Measurements from ENCODE around the gene TAOK1.
"Not testable (repeated sequence)": the region's sequence is repeated elsewhere in the genome, so short reads cannot be mapped to it uniquely, and the experiment has no call there.

Gene TAOK1

GRCh38 chr17:29555840-29556239 is 165.7 kb downstream of the TAOK1 start:
- no peak for DNase-seq

DNA sequence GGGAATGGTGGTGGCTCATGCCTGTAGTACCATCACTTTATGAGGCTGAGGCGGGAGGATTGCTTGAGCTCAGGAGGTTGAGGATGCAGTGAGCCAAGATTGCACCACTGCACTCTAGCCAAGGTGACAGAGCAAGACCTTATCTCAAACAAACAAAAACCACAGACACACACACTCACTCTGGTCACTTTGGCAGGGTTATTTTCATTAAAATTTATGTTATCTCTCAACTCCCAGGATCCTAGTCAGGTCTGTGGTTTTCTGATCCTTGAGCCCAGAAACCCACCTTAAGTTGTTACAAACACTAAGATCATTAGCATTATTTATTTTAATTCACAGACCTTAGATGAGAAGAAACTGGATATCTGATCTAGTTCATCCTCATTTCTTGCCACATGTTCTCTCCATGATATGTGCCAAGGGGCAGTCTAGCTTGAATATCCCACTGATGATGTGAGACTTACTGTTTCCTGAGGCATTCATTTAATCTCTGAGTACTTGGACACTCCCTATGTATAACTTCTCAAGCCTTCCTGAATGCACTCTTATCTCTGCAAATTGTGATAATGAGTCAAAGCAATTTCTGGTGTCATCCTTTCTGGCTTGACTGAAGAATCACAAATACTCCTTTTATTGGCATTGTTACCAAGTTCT is 167.0 kb downstream of the TAOK1 start:
- no peak for DNase-seq

- peak; percentile 38 for DNase-seq
These were observed 167.6 kb downstream of the TAOK1 start for GRCh38 chr17:29557739-29558116.

DNA sequence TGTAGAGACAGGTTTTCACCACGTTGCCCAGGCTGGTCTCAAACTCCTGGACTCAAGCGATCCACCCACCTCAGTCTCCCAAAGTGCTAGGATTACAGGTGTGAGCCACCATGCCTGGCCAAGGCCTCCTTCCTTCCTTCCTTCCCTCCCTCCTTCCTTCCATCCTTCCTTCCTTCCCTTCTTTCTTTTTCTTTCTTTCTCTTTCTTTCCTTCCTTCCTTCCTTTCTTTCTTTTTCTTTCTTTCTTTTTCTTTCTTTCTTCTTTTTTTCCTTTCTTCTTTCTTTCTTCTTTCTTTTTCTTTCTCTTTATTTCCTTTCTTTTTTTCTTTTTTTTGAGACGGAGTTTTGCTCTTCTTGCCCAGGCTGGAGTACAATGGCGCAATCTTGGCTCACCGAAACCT is 168.0 kb downstream of the TAOK1 start:
- not testable (repeated sequence) for DNase-seq

DNA sequence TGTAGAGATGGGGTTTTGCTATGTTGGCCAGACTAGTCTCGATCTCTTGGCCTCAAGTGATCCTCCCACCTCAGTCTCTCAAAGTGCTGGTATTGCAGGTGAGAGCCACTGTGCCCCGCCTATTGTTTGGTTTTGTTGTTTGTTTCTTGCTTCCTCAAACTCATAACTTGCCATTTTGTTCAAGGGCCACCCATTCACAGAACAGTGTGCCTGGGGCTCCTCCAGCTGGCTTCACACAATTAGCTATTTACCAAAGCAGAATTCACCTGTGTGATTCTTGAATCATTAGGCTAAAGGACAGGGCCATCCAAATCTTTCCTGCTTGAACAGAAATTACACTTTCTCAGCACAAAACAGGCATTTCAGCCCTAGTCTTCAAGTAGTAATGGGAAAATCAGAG is 169.5 kb downstream of the TAOK1 start:
- DNase-seq: no peak

- DNase-seq: no peak
These were observed 170.2 kb downstream of the TAOK1 start for GRCh38 chr17:29560316-29560715.

- no peak for DNase-seq
These were observed 171.7 kb downstream of the TAOK1 start for GRCh38 chr17:29561554-29562517.

GRCh38 chr17:29562615-29563014 is 172.5 kb downstream of the TAOK1 start:
- no peak for DNase-seq

DNA sequence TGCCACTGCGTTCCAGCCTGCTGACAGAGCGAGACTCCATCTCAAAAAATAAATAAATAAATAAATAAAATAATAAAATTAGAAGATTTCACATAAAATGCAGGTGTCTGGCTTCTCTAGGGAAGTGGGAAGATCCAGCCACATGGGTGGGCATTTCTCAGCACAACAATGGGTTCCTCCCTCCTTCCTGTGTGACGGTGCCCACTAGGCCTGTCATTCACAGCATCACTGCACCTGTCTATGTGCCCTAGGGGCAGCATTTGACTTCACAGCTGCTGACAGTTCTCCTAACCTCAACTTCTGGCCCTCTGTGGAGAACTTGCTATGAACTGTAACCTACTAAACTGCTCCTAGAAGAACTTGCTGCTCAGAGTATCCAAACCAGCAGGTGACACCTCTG is 173.7 kb downstream of the TAOK1 start:
- no peak for DNase-seq

- DNase-seq: peak; percentile 72
These were observed 175.7 kb downstream of the TAOK1 start for GRCh38 chr17:29565643-29566472.

DNA sequence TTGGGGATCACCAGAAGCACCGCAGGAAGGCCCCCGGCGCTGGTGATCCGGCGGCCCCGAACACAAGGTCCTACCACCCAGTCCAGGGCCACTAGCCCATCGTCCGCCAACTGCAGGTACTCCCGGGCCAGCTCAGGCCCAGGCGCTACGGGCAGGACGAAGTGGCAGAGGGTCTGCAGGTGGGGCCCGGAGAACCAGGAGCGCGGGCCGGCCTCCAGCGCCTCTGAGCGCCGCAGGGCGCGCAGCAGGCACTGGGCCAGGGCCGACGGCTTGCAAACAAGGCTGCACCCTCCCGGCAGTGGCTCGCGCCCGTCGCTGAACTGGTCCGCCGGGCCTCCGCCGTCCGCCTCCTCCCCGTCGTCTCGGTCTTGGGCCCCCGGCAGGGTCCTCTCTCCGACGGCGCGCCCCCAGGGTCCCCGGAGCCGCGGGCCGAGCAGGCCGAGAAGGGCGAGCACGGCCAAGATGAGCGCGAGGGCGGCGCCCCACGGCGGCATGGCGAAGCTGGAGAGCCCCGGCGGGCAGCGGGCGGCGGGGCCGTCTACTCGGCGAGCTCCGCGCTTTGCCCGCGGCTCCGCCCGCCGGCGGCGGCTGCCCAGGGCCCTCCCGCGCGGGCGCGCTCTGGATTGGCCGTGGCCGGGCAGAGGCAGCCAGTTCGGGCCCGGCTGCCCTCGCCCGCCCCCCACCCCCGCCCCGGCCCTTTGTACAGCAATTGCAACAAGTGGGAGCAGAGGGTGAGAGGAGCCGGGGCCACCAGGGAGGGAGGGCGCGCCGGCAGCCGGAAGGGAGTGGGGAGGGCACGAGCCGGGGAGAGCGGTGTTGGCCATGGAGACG is 176.5 kb downstream of the TAOK1 start, which contains the start of gene ABHD15:
TSS of gene ABHD15 (minus strand) at position 565 of the 831 bp plus-strand sequence. CDS start at position 494, 71 bp downstream.
- DNase-seq: peak; percentile 76

GRCh38 chr17:29567304-29567553 is 177.1 kb downstream of the TAOK1 start:
- no peak for DNase-seq

DNA sequence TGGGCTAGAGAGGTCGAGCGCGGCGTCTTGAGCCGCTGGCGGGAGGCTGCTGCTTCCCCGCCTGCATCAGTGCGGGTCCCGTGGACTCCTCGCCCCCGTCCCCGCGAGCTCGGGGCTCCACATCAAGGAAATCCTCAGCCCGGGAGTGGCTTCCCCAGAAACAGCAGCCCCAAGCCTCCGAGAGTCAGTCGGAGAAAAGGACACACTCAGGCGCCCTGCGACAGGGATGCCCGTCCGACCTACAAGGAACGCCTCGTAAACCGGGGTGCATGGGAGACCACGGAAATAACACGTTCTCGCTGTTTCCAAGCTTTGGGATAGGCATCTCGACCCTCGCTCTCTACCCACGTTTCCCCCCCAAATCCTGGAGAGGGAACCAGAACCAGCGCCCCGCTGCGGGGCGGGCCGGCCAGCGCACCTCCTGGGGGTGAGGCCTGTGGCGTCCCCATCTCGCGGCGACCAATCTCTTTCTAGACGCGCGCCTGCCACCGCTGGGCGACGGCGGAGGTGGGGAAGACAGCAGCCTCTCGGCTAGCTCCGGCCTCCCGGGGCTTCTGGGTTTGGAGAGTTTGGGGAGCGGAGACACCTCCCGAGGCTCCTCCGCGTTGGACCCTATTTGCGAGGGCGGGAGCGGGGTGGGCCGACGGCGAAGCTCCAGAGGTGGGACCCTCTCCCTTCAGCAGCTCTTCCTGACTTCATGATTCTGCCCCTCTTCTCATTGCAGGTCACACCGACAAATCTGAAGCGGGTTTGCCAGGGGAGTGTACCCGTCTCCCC is 177.6 kb downstream of the TAOK1 start:
- DNase-seq: peak; percentile 89

DNA sequence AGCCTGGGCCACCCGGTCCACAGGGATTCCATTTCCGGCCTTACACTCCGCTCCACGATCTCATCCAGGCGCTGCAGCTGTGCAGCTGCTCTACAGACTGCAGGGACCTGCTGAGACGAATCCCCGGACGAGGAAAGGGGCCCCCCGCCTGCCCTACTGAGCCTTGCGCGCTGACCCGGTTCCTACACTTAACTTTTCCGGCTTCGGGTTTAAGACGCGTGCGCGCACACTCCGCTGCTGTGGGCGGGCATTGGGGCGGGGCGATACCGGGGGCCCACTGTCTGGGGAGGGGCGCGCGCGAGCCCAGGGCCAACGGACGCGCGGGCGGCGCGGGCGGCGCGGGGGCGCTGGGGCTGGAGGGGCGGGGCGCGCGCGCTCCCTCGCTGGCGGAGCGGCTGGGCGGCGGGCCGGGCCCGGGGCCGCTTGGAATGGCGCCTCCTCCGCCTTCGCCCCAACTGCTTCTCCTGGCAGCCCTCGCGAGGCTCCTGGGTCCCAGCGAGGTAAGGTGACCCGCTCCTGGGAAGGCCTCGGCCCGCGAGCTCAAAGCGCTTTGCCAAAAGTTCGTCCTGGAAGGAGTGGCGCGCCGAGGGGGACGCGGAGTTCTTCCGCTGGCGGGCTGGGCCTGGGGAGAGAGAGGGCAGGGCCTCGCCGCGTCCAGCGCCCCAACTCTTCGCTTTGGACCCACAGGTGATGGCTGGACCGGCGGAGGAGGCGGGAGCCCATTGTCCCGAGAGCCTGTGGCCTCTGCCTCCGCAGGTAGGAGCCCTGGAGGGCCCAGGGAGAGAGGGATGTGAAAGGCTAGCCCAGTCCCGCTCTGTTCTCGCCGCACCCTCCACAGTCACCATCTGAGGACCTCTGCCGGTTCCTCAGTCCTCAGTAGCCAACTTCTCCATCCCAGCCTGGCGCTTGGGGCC is 178.4 kb downstream of the TAOK1 start, which contains the start of gene TP53I13:
TSS of gene TP53I13 (plus strand) at position 371 of the 914 bp plus-strand sequence. CDS start at position 429, 58 bp downstream.
- peak; percentile 95 for DNase-seq

DNA sequence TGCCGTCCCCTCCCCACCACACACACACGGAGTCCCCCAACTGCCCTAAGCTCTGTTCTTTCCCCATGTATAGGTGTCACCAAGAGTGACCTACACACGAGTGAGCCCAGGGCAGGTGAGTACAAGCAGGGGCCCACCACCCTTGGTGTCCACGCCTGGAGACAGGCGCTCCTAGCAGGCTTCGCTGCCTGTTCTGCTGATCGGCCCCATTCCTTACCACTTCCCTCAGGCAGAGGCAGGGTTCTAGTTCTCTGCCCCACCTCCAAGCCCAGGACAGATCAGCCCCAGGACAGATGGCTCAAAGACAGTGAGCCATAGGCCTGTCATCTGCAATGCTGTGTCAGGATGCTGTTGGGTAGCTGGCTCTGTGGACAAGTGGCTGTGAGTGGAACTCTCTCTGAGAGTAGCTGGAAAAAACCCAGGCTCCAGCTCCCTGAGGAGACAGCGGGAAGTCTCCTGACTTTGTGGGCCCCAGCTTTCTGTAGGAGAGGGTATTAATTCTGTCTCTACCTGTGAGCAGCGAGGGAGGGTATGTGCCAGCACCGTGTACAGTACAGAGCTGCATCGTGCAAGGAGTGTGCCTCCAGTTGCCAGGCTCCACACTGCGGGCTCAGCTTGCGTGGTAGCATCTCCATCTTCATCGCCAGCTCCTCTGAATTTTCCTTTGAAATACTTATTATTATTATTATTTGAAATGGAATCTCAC is 179.2 kb downstream of the TAOK1 start:
- DNase-seq: no peak

DNA sequence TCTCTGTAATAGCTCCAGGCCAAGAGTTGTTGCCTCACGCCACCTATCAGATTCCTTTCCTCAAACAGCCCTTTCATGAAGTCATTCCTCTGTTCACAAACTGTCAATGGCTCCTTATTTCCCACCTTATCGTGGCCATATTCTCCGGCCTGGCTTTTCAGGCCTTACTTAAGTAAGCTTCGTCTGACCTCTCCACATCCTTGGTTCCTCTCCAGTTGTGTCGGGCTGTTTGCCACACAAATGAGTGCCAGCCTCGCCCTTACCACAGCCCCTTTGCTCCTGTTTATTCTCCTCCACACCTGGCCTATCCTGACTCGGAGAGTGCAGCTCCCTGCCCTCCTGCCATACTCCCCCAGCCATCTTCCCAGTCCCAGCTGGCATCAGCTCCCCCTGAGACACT is 180.4 kb downstream of the TAOK1 start:
- no peak for DNase-seq

GRCh38 chr17:29571486-29571882 is 181.3 kb downstream of the TAOK1 start:
- no peak for DNase-seq

DNA sequence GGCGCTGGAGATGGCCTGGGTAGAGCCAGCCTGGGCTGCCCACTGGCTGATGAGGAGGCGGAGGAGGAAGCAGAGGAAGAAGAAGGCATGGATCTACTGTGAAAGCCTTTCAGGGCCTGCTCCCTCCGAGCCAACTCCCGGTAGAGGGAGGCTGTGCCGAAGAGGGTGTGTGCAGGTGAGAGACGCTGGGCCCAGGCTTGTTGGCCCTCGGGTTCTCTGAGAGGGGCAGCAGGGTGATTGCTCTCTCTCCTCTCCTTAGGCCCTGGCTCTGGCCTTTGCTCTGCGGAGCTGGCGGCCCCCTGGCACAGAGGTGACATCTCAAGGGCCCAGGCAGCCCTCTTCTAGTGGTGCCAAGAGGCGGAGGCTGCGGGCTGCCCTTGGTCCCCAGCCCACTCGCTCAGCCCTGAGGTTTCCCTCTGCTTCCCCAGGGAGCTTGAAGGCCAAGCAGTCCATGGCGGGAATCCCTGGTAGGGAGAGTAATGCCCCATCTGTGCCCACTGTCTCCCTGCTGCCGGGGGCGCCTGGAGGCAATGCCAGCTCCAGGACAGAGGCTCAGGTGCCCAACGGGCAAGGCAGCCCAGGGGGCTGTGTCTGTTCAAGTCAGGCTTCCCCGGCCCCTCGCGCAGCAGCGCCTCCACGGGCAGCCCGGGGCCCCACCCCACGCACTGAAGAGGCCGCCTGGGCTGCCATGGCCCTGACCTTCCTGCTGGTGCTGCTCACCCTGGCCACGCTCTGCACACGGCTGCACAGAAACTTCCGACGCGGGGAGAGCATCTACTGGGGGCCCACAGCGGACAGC is 181.9 kb downstream of the TAOK1 start:
- no peak for DNase-seq
